T-cell (primary cell): ENCODE measurements around the gene FMN1. TPM values are rescaled to one million over a fixed set of nuclear protein-coding genes. Genes with fewer than 3 reads are reported as not detected.

Experiments used
- ATAC-seq, 4 experiments: fragments of 200-7000 bp in 3 of 4; fragments of 150-1000 bp in 1 of 4; cut with Tn5 transposase; replicated peaks in 1 of 4; 1 replicate in 3 of 4; 2 replicates in 1 of 4; pipeline ENCODE4 v1.10.0; 2021; ENCODE audit warnings: moderate library complexity in 3 of 4, mild to moderate bottlenecking in 2 of 4, moderate number of reproducible peaks in 1 of 4
- CTCF ChIA-PET, 2 donors: fragments of 300-600 bp; sonication (Branson Sonifier 250); formaldehyde crosslinking; loops; one replicate each; lab custom pipeline; 2022; ENCODE audit warnings: antibody characterized with exemption in 2 of 2; lab: Charles Lee
- POLR2A ChIA-PET, 2 donors: fragments of 300-600 bp; sonication (Branson Sonifier 250); formaldehyde crosslinking; loops; one replicate each; lab custom pipeline; 2022; ENCODE audit warnings: antibody characterized with exemption in 2 of 2; lab: Charles Lee
- DNase-seq, 35 experiments: peaks; one replicate each; pipeline versions ENCODE4 v3.0.0 to v3.0.0-alpha.2; 2013 to 2023
- H3K27ac ChIP-seq: one replicate; pipeline ENCODE4 v1.5.1; 2013; ENCODE audit warnings: low read length
- H3K27me3 ChIP-seq, 2 experiments: replicated peaks in 1 of 2; 1 replicate in 1 of 2; 2 replicates in 1 of 2; pipeline versions ENCODE4 v1.6.1 to v1.7.0; 2013; ENCODE audit warnings: low read length in 1 of 2, mixed read lengths in 1 of 2; ENCODE audit not compliant: control insufficient read depth in 2 of 2, insufficient read depth in 2 of 2; ENCODE audit errors: extremely low read depth in 1 of 2
- H3K36me3 ChIP-seq, 2 donors: 1 replicate in 1 of 2; 2 replicates in 1 of 2; pipeline versions ENCODE4 v1.6.1 to v1.7.0; 2013; ENCODE audit warnings: low read length in 1 of 2; ENCODE audit not compliant: control insufficient read depth in 2 of 2, insufficient read depth in 1 of 2; ENCODE audit errors: extremely low read depth in 1 of 2
- H3K4me1 ChIP-seq, 2 experiments: 1 replicate in 1 of 2; 2 replicates in 1 of 2; pipeline versions ENCODE4 v1.6.1 to v1.7.0; 2013; ENCODE audit warnings: low read length in 2 of 2, mixed read lengths in 1 of 2; ENCODE audit not compliant: insufficient read depth in 2 of 2, control insufficient read depth in 1 of 2; ENCODE audit errors: extremely low read depth in 1 of 2
- H3K4me3 ChIP-seq, 2 donors: 1 replicate in 1 of 2; 2 replicates in 1 of 2; pipeline versions ENCODE4 v1.5.1 to v1.7.0; 2013; ENCODE audit warnings: mild to moderate bottlenecking in 2 of 2, low read length in 1 of 2, moderate library complexity in 1 of 2; ENCODE audit not compliant: control insufficient read depth in 1 of 2; ENCODE audit errors: extremely low read depth in 1 of 2
- H3K9me3 ChIP-seq: 2 replicates; pipeline ENCODE4 v1.7.0; 2013
- H3K27ac Mint-ChIP-seq, 2 donors: one replicate each; pipeline ENCODE4 v1.8.0; 2020 to 2021; ENCODE audit warnings: mild to moderate bottlenecking in 2 of 2, mixed read lengths in 2 of 2
- H3K27me3 Mint-ChIP-seq, 2 donors: one replicate each; pipeline ENCODE4 v1.8.0; 2021 to 2022; ENCODE audit warnings: mixed read lengths in 2 of 2
- H3K36me3 Mint-ChIP-seq: one replicate; pipeline ENCODE4 v1.8.0; 2021; ENCODE audit warnings: mixed read lengths
- H3K4me1 Mint-ChIP-seq, 3 donors: one replicate each; pipeline ENCODE4 v1.8.0; 2020 to 2022; ENCODE audit warnings: mixed read lengths in 3 of 3, mild to moderate bottlenecking in 1 of 3
- H3K4me3 Mint-ChIP-seq, 3 donors: one replicate each; pipeline ENCODE4 v1.8.0; 2020 to 2022; ENCODE audit warnings: mild to moderate bottlenecking in 3 of 3, mixed read lengths in 3 of 3, moderate library complexity in 3 of 3
- H3K9me3 Mint-ChIP-seq, 3 donors: one replicate each; pipeline ENCODE4 v1.8.0; 2020 to 2022; ENCODE audit warnings: mixed read lengths in 3 of 3
- WGBS: methylation state at CpG from one replicate; pipeline ENCODE4 v1.1.5; 2013; ENCODE audit warnings: missing lambda C conversion rate; ENCODE audit not compliant: insufficient coverage; 5-methylcytosine and 5-hydroxymethylcytosine counted together
- total RNA-seq, 35 experiments: library from RNA in 6 of 35; stranded (reverse) in 6 of 35; fragments of 120-200 nt in 1 of 35; gene quantifications; one replicate each; pipeline versions ENCODE4 v1.2.1 to v1.2.4 and lab custom pipeline; 2013 to 2026

Gene FMN1
- total RNA-seq, 5 donors from 2014 or later (not counting 1 experiment from before 2014, with no cell fraction given): 0.20 to 22.4 (median 14.9) TPM

DNA sequence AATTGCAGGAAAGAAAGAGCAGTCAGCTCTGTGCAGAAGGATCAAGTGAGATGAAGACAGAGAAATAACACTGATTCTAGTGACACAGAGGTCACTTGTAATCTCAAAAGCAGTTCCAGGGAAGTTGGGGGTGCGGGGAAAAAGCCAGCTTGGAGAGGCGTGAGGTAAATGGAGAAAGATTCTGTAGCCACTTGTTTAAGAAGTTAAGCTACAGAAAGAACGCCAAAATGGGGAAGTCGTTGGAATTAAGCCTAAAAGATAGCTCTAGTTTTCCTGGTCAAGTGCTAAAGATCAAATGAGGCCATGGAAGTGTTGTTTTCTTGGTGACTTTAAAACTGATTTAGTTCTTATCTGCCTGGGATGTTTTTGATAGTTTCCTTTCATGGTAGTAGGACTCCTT is 324.7 kb downstream of the FMN1 start:
- Histone ChIP-seq H3K9me3 (no peaks in the 10 kb centered on the region), H3K4me1 (no peaks in the 10 kb centered on the region), H3K36me3 (no peaks in the 10 kb centered on the region), H3K4me3 (no peak overlapping the region), H3K27me3 (no peaks in the 10 kb centered on the region), H3K27ac (no peak overlapping the region)
- H3K27me3 Mint-ChIP-seq: no peaks in the 10 kb centered on the region
- H3K9me3 Mint-ChIP-seq: no peaks in the 10 kb centered on the region
- no peaks in the 10 kb centered on the region for H3K4me1 Mint-ChIP-seq
- ATAC-seq: no peak
- ChIA-PET POLR2A (no interaction called here), CTCF (interaction anchor here in 1 of 2 donors (0.6 kb wide), 1 partner anchor 134 kb away, joined by 3 read pairs; no protein-coding TSS in a partner anchor)
- no peak overlapping the region for H3K27ac Mint-ChIP-seq
- WGBS: 59% methylated on average over 4 of the region's 4 CpGs
- DNase-seq: no peak
- H3K36me3 Mint-ChIP-seq: no peaks in the 10 kb centered on the region
- no peak overlapping the region for H3K4me3 Mint-ChIP-seq

DNA sequence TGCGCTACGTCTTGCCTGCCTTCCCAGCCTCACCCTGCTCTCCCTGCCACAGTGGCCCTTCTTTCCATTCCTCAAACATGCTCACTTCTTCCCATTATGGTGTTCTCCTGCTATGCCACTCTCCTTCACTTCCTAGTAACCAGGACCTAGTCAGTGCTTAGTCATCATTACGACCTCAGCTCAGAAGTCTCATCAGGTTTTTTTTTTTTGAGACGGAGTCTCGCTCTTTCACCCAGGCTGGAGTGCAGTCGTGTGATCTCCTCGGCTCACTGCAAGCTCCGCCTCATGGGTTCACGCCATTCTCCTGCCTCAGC is 327.2 kb downstream of the FMN1 start:
- no peak overlapping the region for H3K27ac Mint-ChIP-seq
- no peaks in the 10 kb centered on the region for H3K27me3 Mint-ChIP-seq
- peaks cover 0 to 11% (median 4%) of the 10 kb centered on the region in 3 donors for H3K4me1 Mint-ChIP-seq
- no peak for DNase-seq
- no peak overlapping the region for H3K4me3 ChIP-seq
- H3K27ac ChIP-seq: no peak overlapping the region
- H3K4me1 ChIP-seq: no peaks in the 10 kb centered on the region
- POLR2A ChIA-PET: no interaction called here
- no peak overlapping the region for H3K4me3 Mint-ChIP-seq
- CTCF ChIA-PET: interaction anchor here in 1 of 2 donors (0.5 kb wide), 1 partner anchor 188 kb away, joined by 7 read pairs; no protein-coding TSS in a partner anchor
- no peaks in the 10 kb centered on the region for H3K27me3 ChIP-seq
- H3K9me3 ChIP-seq: no peaks in the 10 kb centered on the region
- 65% methylated on average over 6 of the region's 9 CpGs for WGBS
- no peaks in the 10 kb centered on the region for H3K36me3 ChIP-seq
- no peak for ATAC-seq
- no peaks in the 10 kb centered on the region for H3K9me3 Mint-ChIP-seq
- no peaks in the 10 kb centered on the region for H3K36me3 Mint-ChIP-seq

DNA sequence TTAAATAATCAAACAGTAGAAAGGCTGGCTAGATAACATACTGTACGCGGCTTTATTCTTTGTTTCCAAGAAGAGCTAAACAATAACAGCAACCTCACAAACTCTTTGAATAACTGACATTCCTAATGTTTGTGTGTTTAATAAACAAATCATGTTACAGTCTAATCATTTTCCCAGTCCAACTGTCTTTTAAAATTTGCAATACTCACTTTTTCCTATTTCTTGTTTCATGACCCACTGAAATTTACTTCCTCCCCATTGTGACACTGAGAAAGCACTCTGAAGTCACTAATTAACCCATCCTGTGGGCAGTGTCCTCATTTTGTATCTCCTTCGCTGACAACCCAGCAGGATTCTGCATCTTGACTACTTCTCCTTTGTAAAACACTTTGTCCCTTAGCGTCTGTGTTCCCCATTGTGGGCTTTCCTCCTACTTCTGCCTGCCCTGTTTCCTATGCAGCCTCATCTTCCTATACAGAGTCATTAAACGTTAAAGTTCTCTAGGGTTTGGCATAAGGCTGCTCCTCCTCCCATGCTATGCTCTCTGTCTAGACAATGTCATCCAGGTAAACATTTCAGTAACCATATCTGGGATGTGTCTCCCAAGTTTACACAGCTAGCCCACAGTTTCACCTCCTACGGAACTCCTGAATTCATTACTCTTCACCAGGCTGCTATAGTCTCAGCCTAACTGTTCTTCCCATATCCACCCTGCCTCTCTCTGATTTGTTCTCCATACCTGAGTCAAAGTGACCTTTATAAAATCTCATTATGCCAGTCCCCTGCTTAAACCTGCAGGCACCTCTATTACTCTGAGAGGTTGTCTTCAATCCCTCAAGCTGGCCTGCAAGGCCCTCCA is 327.8 kb downstream of the FMN1 start:
- Mint-ChIP-seq H3K27ac (no peak overlapping the region), H3K27me3 (no peaks in the 10 kb centered on the region), H3K9me3 (no peaks in the 10 kb centered on the region), H3K4me1 (peaks cover 0 to 14% (median 4%) of the 10 kb centered on the region in 3 donors), H3K36me3 (no peaks in the 10 kb centered on the region), H3K4me3 (no peak overlapping the region)
- POLR2A ChIA-PET: interaction anchor here in 1 of 2 donors (0.5 kb wide), 1 partner anchor 174 kb away, joined by 9 read pairs; no protein-coding TSS in a partner anchor
- Histone ChIP-seq H3K4me3 (no peak overlapping the region), H3K4me1 (peaks cover 0 to 3% of the 10 kb centered on the region in 2 experiments), H3K27me3 (no peaks in the 10 kb centered on the region), H3K36me3 (no peaks in the 10 kb centered on the region), H3K27ac (no peak overlapping the region), H3K9me3 (no peaks in the 10 kb centered on the region)
- CTCF ChIA-PET: interaction anchor here in 1 of 2 donors (0.5 kb wide), 1 partner anchor 188 kb away, joined by 7 read pairs; no protein-coding TSS in a partner anchor
- ATAC-seq (no peak), DNase-seq (no peak)
- WGBS: 47% methylated on average over 4 of the region's 6 CpGs

DNA sequence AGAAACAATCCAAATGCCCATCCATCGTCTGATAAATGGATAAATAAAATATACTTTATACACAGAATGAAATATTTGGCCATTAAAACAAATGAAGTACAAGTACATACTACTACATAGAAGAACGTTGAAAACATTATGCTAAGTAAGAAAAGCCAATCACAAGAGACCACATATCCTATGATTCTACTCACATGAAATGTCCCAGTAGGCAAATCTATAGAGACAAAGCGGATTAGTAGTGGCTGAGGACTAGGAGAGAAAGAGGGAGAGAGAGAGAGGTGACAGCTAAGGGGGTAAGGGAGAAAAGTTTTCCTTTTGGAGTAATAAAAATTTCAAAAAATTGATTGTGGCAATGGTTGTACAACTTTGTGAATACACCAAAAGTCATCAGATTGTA is 329.7 kb downstream of the FMN1 start:
- Histone ChIP-seq H3K9me3 (no peaks in the 10 kb centered on the region), H3K36me3 (no peaks in the 10 kb centered on the region), H3K27me3 (no peaks in the 10 kb centered on the region), H3K4me1 (peaks cover 0 to 4% of the 10 kb centered on the region in 2 experiments), H3K4me3 (no peak overlapping the region), H3K27ac (no peak overlapping the region)
- no peak for DNase-seq
- Mint-ChIP-seq H3K9me3 (no peaks in the 10 kb centered on the region), H3K4me3 (no peak overlapping the region), H3K4me1 (peaks cover 0 to 20% (median 4%) of the 10 kb centered on the region in 3 donors), H3K27ac (no peak overlapping the region), H3K27me3 (no peaks in the 10 kb centered on the region), H3K36me3 (no peaks in the 10 kb centered on the region)
- ChIA-PET CTCF (no interaction called here), POLR2A (no interaction called here)
- no peak for ATAC-seq
- 80% methylated on average over 1 of the region's 3 CpGs for WGBS

DNA sequence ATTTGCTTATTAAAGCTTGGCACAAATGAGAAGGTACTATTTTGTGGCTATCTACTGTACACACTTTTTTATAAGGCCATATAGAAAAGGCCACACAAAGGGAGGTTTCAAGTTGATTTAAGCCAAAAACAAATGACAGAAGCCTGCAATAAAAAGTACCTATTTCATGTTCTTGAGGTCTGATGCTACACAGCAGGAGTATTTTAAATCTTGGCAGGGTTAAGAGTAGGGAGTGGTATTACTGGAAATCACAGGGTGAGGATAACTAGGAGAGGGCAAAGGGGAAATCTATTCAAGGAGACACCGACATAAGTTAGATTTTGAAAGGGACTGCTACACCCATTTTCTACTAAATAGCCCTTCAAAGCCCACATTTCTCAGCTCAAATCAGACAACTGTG is 330.5 kb downstream of the FMN1 start:
- Histone ChIP-seq H3K9me3 (no peaks in the 10 kb centered on the region), H3K4me3 (no peak overlapping the region), H3K36me3 (no peaks in the 10 kb centered on the region), H3K4me1 (peaks cover 0 to 4% of the 10 kb centered on the region in 2 experiments), H3K27me3 (no peaks in the 10 kb centered on the region), H3K27ac (no peak overlapping the region)
- DNase-seq (no peak), ATAC-seq (no peak)
- Mint-ChIP-seq H3K9me3 (no peaks in the 10 kb centered on the region), H3K4me1 (peaks cover 0 to 20% (median 4%) of the 10 kb centered on the region in 3 donors), H3K27me3 (no peaks in the 10 kb centered on the region), H3K4me3 (no peak overlapping the region), H3K27ac (no peak overlapping the region), H3K36me3 (no peaks in the 10 kb centered on the region)
- WGBS: no CpG with 5 or more reads among the region's 1 CpG
- ChIA-PET CTCF (no interaction called here), POLR2A (interaction anchor here in 1 of 2 donors (0.5 kb wide), 1 partner anchor 324 kb away, joined by 3 read pairs; no protein-coding TSS in a partner anchor)

DNA sequence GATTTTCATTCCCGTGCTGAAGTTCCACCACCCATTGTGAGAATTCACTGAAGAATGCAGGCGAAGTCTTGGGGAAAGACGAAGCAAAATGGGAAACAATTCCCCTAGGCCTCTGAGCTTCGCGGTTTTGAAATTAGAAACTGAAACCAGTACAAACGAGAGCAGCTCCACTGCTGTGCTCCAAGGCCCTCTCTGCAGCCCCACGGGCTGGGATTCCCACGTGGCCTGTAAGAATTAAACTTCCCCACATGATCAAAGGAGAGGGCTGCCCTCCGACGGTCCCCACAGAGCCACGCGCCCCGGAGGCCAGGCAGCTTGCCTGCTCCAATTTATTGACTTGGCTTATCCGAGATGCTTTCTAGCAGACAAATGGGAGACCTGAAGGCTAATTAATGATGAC is 332.8 kb downstream of the FMN1 start:
- H3K27ac Mint-ChIP-seq: no peak overlapping the region
- Histone ChIP-seq H3K4me1 (peaks cover 0 to 4% of the 10 kb centered on the region in 2 experiments), H3K27ac (no peak overlapping the region), H3K4me3 (no peak overlapping the region), H3K27me3 (no peaks in the 10 kb centered on the region), H3K36me3 (no peaks in the 10 kb centered on the region), H3K9me3 (no peaks in the 10 kb centered on the region)
- WGBS: 46% methylated on average over 7 of the region's 14 CpGs
- H3K4me1 Mint-ChIP-seq: peaks cover 0 to 20% (median 4%) of the 10 kb centered on the region in 3 donors
- H3K27me3 Mint-ChIP-seq: peaks cover 0 to 2% of the 10 kb centered on the region in 2 donors
- CTCF ChIA-PET: no interaction called here
- no peak overlapping the region for H3K4me3 Mint-ChIP-seq
- ATAC-seq (no peak), DNase-seq (no peak)
- H3K9me3 Mint-ChIP-seq: no peaks in the 10 kb centered on the region
- POLR2A ChIA-PET: no interaction called here
- no peaks in the 10 kb centered on the region for H3K36me3 Mint-ChIP-seq
